Hepatocyte (in vitro differentiated cells): Measurements from ENCODE around the gene TBL1Y.

ENCODE experiments used
- EZH2 ChIP-seq: fragments of 200-600 bp; sonication (generic); IDR thresholded peaks from 2 replicates; pipeline ENCODE4 v1.6.1; 2016; ENCODE audit warnings: antibody characterized with exemption, mild to moderate bottlenecking, borderline replicate concordance
- EZH2phosphoT487 ChIP-seq: fragments of 200-600 bp; sonication (generic); IDR thresholded peaks from one replicate; pipeline ENCODE4 v1.6.1; 2018; ENCODE audit warnings: antibody characterized with exemption, mild to moderate bottlenecking, low read depth, moderate library complexity; ENCODE audit not compliant: unreplicated experiment, severe bottlenecking
- TF ChIP-seq, protein P1 (sequence below): fragments of 200-600 bp; sonication (generic); IDR thresholded peaks from 2 replicates; pipeline ENCODE4 v1.5.1; 2016; ENCODE audit warnings: antibody characterized with exemption, mild to moderate bottlenecking; ENCODE audit not compliant: poor library complexity

DNA sequence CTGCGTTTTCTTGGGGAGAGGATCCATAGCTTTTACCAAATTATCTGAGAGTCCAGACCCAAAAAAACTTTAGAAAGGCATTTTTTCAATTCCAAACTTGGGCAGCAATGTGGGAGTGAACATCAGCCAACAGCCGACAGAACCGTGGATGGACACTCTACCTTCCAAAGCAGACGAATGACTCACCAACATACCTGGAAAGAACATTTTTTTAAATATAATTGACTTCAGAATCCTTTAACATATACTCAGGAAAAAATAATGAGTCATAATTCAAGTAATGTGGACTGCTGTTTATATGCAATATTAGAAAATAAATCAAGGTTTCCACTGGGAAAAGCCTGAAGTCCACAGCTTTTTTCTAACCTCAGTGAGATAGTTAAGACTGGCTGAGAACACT lies 211.7 kb downstream of the TBL1Y start:
- TF ChIP-seq, protein P1, sequence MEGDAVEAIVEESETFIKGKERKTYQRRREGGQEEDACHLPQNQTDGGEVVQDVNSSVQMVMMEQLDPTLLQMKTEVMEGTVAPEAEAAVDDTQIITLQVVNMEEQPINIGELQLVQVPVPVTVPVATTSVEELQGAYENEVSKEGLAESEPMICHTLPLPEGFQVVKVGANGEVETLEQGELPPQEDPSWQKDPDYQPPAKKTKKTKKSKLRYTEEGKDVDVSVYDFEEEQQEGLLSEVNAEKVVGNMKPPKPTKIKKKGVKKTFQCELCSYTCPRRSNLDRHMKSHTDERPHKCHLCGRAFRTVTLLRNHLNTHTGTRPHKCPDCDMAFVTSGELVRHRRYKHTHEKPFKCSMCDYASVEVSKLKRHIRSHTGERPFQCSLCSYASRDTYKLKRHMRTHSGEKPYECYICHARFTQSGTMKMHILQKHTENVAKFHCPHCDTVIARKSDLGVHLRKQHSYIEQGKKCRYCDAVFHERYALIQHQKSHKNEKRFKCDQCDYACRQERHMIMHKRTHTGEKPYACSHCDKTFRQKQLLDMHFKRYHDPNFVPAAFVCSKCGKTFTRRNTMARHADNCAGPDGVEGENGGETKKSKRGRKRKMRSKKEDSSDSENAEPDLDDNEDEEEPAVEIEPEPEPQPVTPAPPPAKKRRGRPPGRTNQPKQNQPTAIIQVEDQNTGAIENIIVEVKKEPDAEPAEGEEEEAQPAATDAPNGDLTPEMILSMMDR, result no peak
- TF ChIP-seq EZH2 (no peak), EZH2phosphoT487 (no peak)
